NT2/D1 (cell line): ENCODE measurements around the gene HEMK1.

Source experiments
- DNase-seq: peaks from one replicate; pipeline ENCODE4 v3.0.0-alpha.2; 2011; ENCODE audit warnings: low read depth, low spot score
- H3K27me3 ChIP-seq: 2 replicates; pipeline ENCODE4 v1.6.0; 2011; ENCODE audit warnings: mild to moderate bottlenecking; ENCODE audit not compliant: insufficient read length, insufficient read depth
- H3K36me3 ChIP-seq: 2 replicates; pipeline ENCODE4 v1.6.1; 2011; ENCODE audit warnings: mild to moderate bottlenecking, low read length, mixed read lengths; ENCODE audit not compliant: insufficient read depth, insufficient read length
- H3K4me1 ChIP-seq: 2 replicates; pipeline ENCODE4 v1.5.1; 2011; ENCODE audit not compliant: insufficient read depth, insufficient read length
- H3K4me3 ChIP-seq: 2 replicates; pipeline ENCODE4 v1.5.1; 2011; ENCODE audit warnings: low read depth; ENCODE audit not compliant: insufficient read length
- H3K9ac ChIP-seq: 2 replicates; pipeline ENCODE4 v1.6.0; 2011; ENCODE audit warnings: low read depth; ENCODE audit not compliant: insufficient read length
- H3K9me3 ChIP-seq: 2 replicates; pipeline ENCODE4 v1.5.1; 2011; ENCODE audit warnings: mild to moderate bottlenecking, low read length; ENCODE audit not compliant: insufficient read depth
- SUZ12 ChIP-seq: IDR thresholded peaks from 2 replicates; pipeline ENCODE4 v1.6.1; 2011; ENCODE audit not compliant: insufficient read length, insufficient read depth; ENCODE audit errors: extremely low read depth
- YY1 ChIP-seq: IDR thresholded peaks from 2 replicates; pipeline ENCODE4 v1.6.1; 2011; ENCODE audit not compliant: insufficient read length, insufficient read depth
- ZNF274 ChIP-seq: IDR thresholded peaks from 2 replicates; pipeline ENCODE4 v1.6.1; 2011; ENCODE audit warnings: mild to moderate bottlenecking, low read depth, low read length

The HEMK1 gene

DNA sequence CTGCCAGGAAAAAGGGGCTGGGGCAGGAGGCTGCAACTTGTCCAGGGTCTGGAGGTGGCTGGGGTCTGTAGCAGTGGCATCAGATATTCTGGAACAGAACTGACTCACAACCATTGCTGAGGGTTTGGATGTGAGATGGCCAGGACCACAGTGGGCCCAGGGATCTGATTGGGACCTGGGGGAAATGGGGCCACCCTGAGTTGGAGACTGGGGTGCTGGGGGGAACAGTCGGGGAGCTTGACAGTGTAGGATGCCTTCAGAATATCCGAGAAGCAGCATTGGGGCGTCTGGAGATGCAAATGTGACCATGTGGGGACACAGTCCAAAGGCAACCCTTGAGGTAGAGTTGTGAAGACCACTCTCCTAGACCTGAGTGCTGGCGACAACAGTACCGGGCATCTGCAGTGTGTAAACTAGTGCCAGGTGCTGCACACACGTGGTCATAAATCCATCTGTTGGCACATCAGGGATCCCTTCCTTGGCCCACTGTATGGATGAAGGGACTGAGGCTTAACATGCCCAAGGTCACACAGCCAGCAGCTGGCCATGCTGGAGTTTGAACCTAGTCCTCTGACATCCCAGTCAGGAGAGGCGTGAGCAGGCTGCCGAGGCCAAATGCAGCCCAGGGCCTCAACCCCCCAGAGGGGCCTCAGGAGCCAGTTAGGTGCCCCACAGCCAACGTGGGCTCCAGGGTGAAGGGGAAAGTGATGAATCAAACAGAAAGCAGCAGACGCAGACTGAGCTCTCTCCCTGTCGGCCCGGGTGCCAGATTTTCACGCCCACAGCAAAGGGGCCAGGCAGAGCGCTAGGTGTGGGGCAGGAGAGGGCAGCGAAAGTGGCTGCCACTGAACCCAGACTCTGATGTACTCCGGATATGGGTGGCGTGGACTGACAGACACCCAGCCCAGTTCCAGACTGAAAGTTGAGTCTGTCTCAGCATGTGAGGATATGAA lies 18.8 kb downstream of the HEMK1 start:
- H3K4me3 ChIP-seq = no peak overlapping the region
- peaks cover 25% of the 10 kb centered on the region for H3K36me3 ChIP-seq
- no peaks in the 10 kb centered on the region for H3K9me3 ChIP-seq
- H3K9ac ChIP-seq = no peak overlapping the region
- peaks cover 18% of the 10 kb centered on the region for H3K4me1 ChIP-seq
- no peaks in the 10 kb centered on the region for H3K27me3 ChIP-seq
- TF ChIP-seq SUZ12 (no peak), ZNF274 (no peak), YY1 (no peak)
- DNase-seq = no peak

DNA sequence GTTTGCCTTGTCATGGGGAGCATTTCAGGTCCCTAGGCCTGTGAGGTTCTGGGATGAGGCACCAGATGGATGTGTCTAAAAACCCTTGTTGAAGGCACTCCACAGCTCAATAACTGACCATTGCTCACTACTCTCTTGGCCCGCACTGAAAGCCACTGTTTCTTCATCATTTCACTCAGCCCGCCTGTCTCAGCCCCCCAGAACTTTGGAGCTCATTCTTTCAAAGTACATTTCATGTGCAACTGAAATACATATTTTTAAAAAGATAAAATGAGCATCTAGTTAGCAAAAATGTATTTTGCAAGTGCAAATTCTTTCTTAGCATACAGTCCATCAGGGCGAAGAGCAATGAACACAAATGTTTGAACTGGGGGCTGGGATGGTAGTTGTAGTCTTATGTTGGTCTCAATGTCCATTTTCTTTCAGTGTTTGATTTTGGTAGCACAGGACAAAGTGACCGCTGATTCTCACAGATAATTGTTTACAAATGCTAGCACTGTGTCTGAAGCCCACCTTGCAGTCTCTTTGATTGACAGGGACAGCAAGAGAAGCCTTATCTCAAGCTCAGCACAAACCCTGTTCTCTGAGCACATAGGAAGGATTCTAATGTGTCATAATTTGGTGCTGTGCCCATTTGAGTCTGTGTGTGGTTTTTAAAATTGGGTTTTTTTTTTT lies 19.6 kb downstream of the HEMK1 start:
- no peak for DNase-seq
- TF ChIP-seq SUZ12 (no peak), ZNF274 (no peak), YY1 (no peak)
- Histone ChIP-seq H3K9me3 (no peaks in the 10 kb centered on the region), H3K27me3 (no peaks in the 10 kb centered on the region), H3K36me3 (peaks cover 17% of the 10 kb centered on the region), H3K4me1 (peaks cover 16% of the 10 kb centered on the region), H3K4me3 (no peak overlapping the region), H3K9ac (no peak overlapping the region)

- no peak for DNase-seq
- no peak overlapping the region for H3K4me3 ChIP-seq
- no peaks in the 10 kb centered on the region for H3K9me3 ChIP-seq
- peaks cover 14% of the 10 kb centered on the region for H3K4me1 ChIP-seq
- H3K36me3 ChIP-seq = no peaks in the 10 kb centered on the region
- H3K9ac ChIP-seq = no peak overlapping the region
- no peak for TF ChIP-seq YY1
- TF ChIP-seq SUZ12 = no peak
- TF ChIP-seq ZNF274 = no peak
- no peaks in the 10 kb centered on the region for H3K27me3 ChIP-seq
Measured at GRCh38 chr3:50591196-50591741, 21.9 kb downstream of the HEMK1 start.

DNA sequence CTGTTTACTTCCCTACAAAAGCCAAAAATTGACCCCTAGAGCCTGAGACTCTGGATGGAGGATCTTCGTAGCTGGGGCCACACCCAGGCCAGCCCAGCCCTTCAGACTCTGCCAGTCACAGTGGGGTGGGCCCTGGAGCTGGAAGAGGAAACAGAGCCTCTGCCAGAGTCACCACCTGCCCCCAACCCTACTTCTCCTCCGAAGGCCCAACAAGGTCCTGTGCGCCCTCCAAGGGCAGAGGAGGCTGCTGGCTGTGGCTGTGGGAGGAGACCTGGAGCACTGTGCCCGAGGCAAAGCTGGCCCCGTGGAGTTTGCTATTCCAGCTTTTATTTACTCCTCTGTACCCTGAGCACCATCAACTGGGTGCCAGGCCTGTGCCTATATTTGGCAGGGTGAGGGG lies 23.2 kb downstream of the HEMK1 start:
- H3K4me1 ChIP-seq = peaks cover 14% of the 10 kb centered on the region
- H3K4me3 ChIP-seq = no peak overlapping the region
- H3K9ac ChIP-seq = no peak overlapping the region
- H3K36me3 ChIP-seq = no peaks in the 10 kb centered on the region
- TF ChIP-seq YY1 (no peak), SUZ12 (no peak), ZNF274 (no peak)
- H3K27me3 ChIP-seq = no peaks in the 10 kb centered on the region
- DNase-seq = no peak
- no peaks in the 10 kb centered on the region for H3K9me3 ChIP-seq

GRCh38 chr3:50594253-50594785 lies 25.0 kb downstream of the HEMK1 start:
- TF ChIP-seq ZNF274 = no peak
- no peak for TF ChIP-seq YY1
- no peak for TF ChIP-seq SUZ12
- Histone ChIP-seq H3K4me1 (peaks cover 14% of the 10 kb centered on the region), H3K9me3 (no peaks in the 10 kb centered on the region), H3K4me3 (no peak overlapping the region), H3K27me3 (no peaks in the 10 kb centered on the region), H3K36me3 (no peaks in the 10 kb centered on the region), H3K9ac (no peak overlapping the region)
- DNase-seq = no peak

DNA sequence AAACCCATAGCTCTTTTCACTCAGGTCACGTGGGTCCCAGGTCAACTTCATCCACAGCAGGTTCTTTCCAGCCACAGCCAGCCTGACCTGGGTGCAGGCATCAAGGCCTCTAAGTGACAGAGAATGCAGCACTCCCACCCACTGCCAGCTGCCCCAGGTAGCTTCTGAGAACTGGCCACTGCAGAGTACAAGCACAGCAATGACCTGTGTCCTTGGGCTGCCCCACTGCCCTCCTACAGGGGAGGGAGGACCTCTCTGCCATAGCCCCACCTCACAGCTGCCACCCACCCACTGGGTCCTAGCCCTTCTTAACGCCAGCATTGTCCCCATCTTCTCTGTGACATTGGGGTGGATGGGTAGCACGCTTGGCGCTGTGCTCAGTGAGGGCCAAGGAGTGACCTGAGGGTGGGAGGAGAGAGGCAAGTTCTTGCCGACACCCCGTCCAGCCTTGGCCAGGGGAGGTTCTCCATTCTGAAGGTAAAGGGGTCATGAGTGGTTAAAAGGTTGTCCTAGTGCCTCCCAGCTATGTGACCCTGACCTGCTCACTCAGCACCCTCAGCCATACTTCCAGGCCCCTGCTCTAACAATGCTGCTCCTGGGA lies 29.9 kb downstream of the HEMK1 start:
- no peaks in the 10 kb centered on the region for H3K36me3 ChIP-seq
- no peaks in the 10 kb centered on the region for H3K9me3 ChIP-seq
- no peak for TF ChIP-seq ZNF274
- no peak for TF ChIP-seq YY1
- no peak for TF ChIP-seq SUZ12
- H3K4me1 ChIP-seq = peaks cover 14% of the 10 kb centered on the region
- DNase-seq = no peak
- no peaks in the 10 kb centered on the region for H3K27me3 ChIP-seq
- H3K9ac ChIP-seq = no peak overlapping the region
- H3K4me3 ChIP-seq = no peak overlapping the region
